NCI-H2196 (cell line): Measurements from ENCODE around the gene IGF1R.

Source experiments
- DNase-seq: peaks from one replicate; lab custom pipeline; 2025; ENCODE audit not compliant: unreplicated experiment; lab: John Stamatoyannopoulos, UW

The IGF1R gene

DNA sequence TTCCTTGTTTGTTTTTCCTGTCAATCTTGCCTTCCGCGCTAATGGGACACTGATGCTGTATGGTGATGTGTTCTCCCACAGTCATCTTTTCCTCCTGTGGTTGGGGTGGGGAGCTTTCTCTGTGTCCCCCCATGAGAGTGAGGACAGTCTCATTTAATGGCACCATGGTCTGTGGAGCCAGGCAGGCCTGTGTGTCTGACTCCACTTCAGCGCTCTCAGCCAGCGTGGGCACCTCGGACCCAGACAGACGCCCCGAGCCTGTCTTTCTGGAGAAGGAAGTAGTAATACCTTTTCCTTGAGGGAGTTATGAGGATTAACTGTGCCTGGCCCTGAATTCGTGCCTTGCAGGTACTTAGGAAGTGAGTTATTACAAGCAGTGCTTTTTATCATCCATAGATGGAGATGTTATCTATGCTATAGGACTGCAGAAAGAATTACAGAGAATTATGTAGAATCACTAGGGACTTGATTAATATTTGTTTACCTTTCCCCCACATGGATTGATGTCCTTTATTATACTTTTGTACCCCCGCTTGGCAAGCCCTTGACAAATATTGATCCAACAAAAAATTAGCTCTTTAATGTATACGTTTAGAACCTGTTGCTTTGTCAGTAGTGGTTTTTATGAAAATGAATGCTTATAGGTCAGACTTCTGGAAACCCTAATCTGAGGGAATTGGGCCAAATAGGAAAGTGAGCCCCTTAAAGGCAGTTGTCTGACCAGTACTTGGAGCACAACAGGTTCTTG lies 206.9 kb downstream of the IGF1R start:
- DNase-seq, result no peak

DNA sequence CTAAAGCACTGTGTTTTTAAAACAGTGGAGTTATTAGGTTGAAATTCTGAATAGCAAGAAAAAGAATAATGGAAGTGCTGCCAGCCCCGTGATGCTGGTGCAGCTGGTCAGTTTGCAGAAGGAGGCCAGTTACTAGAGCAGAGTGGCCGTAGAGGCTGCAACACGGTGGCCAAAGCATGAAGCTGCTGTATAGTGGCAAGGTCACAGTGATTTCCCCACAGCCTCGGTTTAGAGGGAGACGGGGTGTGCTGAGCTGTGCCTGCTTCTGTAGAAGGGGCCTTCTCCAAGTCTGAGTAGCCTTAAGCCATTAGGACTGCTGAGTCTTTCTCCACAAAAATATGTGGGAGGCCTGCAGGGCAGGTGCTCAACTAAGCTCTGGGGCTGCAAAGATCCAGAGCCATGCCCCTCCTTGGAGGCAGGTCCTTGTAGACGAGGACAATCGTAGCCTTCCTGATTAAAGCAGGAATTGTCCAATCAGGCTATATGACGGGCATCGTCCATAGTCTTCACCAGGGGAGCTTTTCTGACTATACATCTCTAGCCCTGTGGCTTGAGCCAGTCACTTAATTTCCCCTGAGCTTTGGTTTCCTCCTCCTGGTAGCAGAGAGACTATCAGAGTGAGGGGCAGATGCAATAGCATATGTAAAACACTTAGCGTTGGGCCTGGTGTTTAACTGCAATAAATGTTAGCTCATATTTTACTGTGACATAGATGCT lies 207.6 kb downstream of the IGF1R start:
- DNase-seq, result no peak

DNA sequence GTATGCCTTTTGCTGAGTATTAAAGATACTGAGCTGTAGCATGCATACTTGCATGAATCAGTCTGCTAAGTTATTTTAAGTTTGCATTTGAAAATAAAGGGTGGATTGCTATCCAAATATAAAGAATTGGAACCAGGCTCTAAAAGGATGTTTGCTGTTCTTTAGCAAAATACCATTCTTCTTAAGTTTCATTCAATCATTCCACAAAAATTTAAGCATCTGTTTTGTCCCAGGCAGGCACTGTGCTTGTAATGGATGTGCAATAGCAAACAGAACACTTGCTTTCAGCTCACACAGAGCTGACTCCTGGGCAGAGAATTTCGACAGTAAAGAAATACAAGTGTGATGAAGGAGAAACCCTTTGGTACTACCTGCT lies 208.2 kb downstream of the IGF1R start:
- DNase-seq, result no peak

DNA sequence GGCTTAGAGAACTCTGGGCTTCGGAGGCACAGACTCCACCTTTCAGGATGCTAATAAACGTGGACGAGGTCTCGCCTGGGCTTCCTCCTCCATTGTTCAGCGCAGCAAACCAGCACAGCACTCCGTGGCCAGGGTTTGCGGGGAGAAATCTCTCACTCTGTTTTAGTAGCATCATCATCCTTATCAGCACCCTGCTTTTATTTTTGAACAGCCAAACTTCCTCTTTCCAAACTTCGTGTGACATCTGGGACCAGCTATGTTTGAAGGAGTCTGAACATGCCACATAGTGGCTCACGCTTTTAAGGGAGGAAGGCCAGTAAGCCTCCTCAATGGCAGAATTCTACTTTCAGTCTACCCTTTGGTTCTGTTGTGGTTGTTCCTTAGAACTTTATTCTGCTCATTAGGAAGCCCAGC lies 210.3 kb downstream of the IGF1R start:
- no peak for DNase-seq

DNA sequence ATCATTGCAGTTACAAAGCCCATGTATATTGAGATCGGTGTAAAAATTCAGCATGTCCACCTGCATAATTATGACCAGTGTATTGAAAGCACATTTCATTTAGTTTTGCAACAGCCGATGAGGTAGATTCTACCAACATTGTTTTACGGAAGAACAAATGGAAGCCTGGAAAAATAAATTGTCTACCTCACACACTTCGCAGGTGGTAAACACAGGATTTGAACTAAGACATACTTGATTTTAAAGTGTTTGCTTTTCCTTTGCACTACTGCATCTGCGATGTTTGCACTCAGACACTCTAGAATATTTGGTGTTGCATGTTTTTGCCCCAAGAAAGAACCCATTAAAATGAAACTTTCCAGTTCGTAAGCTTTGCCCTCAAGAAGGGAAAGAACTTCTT lies 210.8 kb downstream of the IGF1R start:
- no peak for DNase-seq

DNA sequence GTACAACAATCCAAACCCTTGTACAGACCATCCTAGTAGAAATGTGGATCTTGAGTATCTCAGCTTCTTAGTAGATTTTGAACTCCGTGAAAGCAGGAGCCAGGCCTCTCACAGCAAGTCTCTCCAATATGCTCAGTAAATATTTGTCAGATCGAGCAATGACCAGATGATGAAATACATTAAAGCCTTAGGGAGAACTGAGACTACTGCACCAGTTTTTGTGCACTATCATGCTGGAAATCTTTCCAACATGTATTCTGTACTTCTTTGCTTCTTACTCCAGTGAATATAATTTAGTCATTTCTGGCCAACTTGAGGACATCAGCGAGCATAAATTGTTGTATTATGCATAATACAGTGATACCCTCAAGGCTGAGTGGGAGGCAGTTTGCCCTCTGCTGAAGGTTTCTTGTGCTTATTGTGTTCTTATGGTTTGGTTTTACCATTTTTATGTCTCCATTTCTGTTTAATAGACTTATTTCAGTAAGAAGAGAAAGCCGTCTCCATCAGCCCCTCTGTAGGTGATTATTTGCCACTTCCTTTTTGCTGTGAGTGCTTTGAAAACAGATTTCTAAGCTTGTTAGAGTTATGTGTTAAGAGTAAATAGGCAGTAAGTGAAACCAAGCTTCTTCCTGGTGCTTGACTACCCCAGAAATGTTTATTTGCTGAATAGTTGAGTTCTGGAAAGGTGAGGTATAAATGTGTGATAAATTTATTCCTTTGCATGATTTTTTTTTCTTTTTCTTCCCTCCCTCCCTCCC lies 212.1 kb downstream of the IGF1R start:
- no peak for DNase-seq

DNA sequence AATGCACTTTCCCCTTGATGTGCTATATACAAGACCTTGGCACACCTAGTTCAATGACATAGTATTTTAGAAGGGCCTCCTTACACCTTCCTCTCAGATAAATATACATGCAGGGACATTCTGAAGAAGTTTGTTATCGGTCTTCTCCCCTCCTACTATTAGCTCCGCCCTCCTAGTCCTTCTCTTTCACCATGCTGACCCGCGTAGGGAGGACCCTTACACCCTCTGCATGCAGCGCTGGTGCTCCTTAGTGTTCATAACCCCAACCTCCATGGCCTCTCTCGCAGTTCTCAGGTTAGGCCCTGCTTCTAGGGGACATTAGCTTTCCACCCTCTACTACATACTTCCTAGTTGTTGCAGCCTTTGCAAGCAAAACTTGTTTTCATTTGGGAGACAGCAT lies 212.8 kb downstream of the IGF1R start:
- no peak for DNase-seq

DNA sequence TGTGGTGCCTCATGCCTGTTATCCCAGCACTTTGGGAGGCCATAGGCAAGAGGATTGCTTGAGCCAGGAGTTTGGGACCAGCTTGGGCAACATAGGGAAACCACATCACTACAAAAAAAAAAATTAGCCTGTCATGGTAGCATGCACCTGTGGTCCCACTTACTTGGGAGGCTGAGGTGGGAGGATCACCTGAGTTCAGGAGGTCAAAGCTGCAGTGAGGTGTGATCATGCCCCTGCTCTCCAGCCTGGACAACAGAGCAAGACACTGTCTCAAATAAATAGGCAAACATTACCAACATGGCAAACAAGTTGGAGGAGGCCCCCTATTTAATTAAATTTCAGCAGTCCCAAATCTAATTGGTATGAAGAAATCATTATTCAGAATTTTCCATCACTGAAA lies 215.6 kb downstream of the IGF1R start:
- DNase-seq, result no peak

DNA sequence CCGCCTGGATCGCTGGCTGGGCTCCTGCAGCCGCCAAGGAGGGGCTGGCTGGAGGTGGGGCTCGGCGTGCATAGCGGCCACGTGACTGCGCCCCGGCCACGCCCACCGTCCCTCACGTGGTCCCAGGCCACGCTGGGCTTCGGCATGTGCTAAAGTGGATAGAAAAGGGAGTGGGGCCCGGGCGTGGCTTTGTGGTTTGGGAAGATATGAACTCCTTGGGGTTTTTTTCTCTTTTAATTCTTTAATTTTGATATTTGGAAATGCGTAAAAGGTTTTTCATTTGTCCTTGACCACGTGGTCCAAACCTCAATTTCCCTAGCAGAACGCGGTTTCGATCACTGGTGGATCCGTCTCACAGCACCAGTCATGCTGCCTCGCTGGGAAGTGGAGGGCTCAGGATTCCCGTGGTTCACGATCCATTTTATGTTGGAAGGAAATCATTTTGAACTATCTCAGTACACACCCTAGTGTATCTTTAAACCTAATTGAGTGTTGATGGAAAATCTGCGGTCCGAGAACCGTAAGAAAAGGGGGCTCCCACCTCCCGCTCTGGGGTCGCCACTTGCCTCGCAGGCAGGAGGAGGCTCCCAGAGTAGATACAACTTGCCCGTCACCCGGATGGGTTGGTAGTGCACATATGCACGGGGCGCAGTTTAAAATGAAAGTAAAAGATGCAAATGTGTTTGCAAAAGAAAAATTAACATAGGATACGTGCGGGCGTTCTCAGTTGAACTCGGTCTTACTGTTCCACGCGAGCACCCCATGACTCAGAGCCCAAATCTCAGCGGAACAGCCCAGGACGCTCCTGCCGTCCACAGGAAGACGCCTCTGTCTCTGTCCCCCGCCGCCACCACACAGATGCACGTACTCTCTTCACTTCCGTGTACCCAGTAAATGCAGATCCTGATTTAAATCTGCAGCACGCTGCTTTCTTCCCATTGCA lies 217.3 kb downstream of the IGF1R start:
- no peak for DNase-seq

DNA sequence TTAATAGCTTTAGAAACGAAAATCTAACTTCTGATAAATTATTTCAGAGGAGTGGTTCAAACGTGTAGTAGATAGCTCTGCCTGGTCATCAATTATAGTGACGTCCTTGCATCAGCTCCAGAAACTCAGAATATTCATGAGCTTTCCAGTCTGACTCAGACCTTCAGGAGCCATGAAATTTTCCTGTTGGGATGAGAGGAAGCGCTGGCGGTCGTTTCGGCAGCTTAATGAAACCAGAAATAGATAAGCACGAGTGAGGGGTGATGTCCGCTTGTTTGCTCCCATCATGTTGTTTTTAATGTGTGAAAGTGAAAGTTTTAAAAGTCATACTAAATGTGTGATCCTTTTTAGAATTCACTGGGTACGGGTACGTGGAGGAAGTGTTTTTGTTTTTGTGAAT lies 218.2 kb downstream of the IGF1R start:
- no peak for DNase-seq

DNA sequence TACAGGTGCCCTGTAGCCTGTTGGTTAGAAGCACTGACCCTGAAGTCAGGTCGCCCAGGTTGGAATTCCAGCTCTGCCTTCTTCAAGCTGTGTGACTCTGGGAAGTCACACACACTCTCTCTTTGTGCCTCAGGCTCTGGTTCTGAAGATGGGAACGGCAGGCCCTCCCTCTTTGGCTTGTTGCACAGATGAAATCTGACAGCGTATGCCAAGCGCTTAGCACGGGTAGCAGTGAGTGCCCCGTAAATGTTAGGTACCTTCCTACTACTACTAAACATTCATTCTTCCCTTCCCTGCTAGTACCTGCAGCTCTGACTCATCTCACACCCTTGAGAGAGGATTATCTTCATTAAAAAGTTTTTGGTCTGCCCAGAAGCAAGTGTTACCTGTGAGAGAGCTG lies 220.2 kb downstream of the IGF1R start:
- no peak for DNase-seq

DNA sequence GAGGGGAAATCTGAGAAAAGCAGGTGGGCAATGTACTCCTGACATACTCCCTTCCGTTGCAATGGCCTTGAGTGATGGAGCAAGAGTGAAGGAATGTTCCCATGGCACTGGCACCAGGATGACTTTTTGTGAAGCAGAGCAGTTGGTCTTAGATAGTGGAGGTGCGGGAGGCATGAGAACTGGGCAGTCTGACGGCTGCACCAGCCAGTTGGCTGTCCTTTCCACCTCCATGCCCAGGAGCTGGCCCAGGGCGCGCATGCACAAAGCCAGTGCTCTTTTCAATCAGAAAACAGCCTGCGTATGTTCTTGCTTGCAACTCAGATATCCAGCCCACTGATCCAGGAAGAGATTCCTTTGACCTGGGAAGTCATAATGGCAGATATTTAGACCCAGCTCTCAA lies 222.4 kb downstream of the IGF1R start:
- no peak for DNase-seq

DNA sequence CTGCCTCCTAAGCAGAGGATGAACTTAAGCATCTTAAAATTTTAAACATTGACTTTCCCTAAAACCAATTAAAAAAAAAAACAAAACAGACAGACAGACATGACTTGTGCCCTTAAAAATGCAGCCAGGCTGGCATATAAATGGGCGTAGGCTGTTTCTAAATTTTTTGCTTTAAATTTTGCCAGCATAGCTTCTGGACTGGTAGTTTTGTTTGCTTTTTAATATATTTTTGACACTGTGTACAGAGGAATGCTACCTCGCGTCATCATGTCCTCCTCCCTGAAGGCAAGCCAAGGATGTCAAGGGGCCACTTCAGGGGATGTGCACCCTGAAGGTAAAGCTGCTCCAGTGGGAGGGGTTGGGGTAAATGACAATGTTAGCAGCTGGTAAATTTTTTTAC lies 224.4 kb downstream of the IGF1R start:
- DNase-seq, result no peak

DNA sequence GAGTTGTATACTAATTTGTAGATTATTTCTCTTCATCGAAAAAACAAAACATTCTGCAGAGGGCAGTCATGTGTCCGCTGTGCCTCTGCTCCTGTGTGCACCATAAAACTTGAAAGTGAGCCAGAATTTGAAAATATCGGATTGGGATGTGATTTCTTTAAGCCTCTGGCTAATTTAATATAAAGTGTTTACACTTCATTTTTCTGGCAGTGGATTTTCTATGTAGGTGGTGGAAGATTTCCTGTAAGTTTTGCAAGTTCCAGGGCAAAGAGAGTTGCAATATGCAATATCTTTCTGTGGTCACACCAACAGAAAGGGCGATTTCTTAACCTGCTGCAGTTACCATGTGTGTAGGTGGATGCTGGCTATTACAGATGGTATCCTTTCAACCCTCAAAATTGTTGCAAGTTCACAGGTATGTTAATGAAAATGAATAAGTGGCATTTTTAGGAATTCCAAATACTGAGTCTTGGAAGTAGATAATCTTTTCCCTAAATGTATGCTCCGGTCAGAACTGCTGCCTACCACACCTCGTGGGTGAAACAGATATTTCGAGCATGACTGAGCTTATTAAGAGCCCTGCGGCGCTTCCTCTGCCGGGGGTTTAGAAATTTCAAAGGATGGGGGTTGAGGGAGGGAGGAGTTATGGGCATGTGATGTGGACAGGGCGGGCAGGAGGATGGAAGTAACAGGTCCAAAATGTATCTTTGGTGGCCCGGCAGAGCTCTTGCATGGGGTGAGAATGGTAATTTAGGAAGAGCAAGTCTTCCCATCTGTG lies 225.3 kb downstream of the IGF1R start:
- DNase-seq, result no peak

DNA sequence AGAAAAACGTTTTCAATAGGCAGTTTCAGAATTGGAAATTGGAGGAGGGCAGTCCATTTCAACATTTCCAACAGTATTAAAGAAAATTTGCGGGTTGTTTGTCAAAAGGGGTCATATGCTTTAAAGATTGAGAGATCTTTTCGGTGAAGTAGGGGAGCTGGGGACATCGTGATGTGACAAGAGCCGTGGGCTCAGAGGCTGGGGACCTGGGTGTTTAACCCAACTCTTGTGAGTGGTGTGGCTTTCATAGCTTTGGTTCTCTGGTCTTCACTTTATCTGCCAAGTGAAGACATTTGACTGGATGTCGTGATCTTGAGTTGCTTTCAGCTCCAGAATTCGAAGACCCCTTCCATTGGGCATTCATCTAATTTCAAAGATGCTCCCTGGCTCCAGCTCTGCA lies 226.0 kb downstream of the IGF1R start:
- no peak for DNase-seq

DNA sequence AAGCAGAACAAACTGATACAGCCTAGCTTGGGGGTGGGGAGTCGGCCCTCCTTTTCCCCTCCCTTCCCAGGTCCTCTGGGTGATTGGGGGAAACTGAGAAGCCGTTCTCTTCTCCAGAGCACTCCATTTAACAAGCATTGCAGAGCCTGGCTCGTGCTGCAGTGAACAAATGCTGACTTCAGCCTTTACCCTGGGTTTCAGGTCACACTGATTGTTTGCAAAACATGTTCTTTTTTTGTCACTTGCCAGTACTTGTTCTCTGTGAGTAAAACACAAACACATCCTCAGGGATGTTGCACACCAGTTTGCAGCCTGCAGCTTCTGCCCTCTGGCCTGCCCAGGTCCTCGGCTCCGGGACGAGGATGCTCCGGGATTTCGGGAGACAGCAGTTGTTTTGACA lies 226.4 kb downstream of the IGF1R start:
- DNase-seq, result no peak

DNA sequence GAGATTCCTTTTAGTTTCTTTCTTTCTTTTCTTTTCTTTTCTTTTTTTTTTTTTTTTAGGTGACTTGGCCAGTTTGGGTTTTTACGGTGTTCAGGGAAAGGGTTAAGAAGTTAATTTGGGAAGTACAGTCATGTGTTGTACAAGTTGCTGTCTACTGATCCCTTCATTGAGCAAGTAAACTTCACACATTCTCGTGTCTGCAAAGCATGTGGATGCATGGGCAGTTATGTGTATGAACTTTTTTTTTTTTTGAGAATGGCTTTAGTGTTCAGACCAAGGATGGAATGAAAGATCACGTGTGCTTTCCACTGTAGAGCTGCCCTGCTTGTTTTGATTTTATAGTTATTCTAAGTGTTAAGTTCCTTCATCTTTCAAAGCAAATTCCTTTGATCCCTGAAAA lies 227.0 kb downstream of the IGF1R start:
- DNase-seq, result no peak

DNA sequence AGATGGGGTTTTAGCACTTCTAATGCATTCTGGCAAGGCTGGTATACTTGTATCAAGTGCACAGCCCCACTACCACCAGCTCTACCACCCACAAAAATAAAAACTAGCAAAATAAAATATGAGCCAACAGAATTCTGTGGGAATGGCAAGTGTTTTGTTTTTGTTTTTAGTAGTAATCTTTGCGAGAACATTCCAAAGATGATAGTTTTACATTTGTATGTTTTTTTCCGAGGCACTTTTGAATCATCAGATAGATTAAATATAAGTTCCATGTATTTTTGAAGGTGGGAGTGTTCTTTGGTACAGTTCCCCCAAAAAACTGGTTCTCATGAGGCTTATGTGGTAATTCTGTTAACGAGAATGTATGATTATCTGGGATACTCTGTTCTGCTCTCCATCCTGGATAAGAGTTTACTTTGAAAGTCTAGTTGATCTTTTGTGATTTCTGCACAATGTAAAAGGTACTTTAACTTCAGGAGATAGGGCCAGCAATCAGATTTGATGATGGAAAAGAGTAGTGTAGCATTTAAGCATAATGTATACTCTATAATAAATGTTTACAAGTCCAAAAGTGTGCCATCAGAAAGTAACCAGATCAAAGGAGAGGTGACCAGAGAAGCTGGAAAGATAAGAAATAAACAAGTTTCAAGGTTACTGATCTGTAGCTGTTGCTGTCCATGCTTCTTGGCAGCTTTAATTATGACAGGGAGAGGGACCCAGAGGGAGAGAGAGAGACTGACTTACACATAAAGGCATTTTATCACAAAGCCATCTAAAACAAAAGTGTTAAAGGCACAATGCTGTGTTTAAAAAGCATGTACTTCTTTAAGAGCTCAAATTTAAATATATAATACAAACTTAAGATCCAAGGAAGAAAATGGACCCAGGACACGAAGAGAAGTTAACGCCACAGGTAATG lies 228.4 kb downstream of the IGF1R start:
- no peak for DNase-seq

DNA sequence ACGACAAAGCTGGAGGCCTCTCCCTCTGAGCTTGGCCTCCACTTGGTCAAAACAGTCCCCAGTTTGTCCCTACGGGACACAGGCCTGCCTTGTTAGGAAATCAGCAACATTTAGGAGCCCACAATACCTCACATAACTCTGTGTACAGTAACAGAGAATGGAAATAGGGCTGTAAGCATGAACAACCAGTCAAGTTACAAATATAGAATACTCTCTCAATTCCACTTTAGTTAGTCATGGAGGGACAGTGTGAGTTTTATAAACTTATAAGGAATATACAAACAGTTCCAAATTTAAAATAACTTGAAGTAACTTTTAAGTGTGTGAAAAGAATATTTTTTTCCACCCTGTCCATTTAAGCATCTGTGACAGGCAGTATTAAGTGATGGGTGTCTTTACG lies 229.8 kb downstream of the IGF1R start:
- DNase-seq, result no peak
